Esophagus squamous epithelium (tissue), 4 donors: ENCODE results near the gene DICER1.

Source experiments
- CTCF ChIP-seq, 6 experiments: fragments of 450-650 bp in 4 of 6; fragments of 200-600 bp in 2 of 6; sonication (generic) in 2 of 6; IDR thresholded peaks; one replicate each; pipeline ENCODE4 v1.5.1; 2016 to 2019; ENCODE audit warnings: antibody characterized with exemption in 6 of 6, mild to moderate bottlenecking in 4 of 6, moderate library complexity in 4 of 6
- POLR2A ChIP-seq, 4 donors: fragments of 450-650 bp; IDR thresholded peaks; one replicate each; pipeline ENCODE4 v1.6.1; 2017; ENCODE audit warnings: antibody characterized with exemption in 4 of 4, mild to moderate bottlenecking in 4 of 4, moderate library complexity in 3 of 4

GRCh38 chr14:95134304-95134933 lies 22.9 kb downstream of the DICER1 start:
- TF ChIP-seq CTCF (IDR thresholded peaks at IDR 0.05) (no peak), POLR2A (IDR thresholded peaks at IDR 0.05) (no peak)
